HEK293 (cell line): ENCODE data around the gene AMER2.

ENCODE experiments used
- CTCF ChIA-PET: fragments of 350-600 bp; formaldehyde crosslinking; extraction: SDS; loops from one replicate; lab custom pipeline; 2021; ENCODE audit warnings: antibody characterized with exemption; lab: Yijun Ruan, JAX
- POLR2A ChIA-PET: fragments of 300-600 bp; formaldehyde crosslinking; extraction: SDS; loops from one replicate; lab custom pipeline; 2020; ENCODE audit warnings: antibody characterized with exemption, inconsistent platforms; lab: Yijun Ruan, JAX
- H3K27ac ChIP-seq: fragments of 200-500 bp; sonication (Bioruptor generic); 2 replicates; pipeline ENCODE4 v1.5.1; 2014; ENCODE audit warnings: low read depth, low read length, control low read depth, inconsistent platforms; ENCODE audit errors: extremely low read depth
- H3K36me3 ChIP-seq, 2 experiments: fragments of 200-500 bp in 1 of 2; sonication (Bioruptor generic) in 1 of 2; 1 replicate in 1 of 2; 2 replicates in 1 of 2; pipeline ENCODE4 v1.5.1; 2014 to 2017; ENCODE audit warnings: inconsistent platforms in 2 of 2, low read length in 2 of 2; ENCODE audit not compliant: control insufficient read depth in 2 of 2, insufficient read depth in 1 of 2
- H3K4me1 ChIP-seq: fragments of 200-500 bp; sonication (Bioruptor generic); 2 replicates; pipeline ENCODE4 v1.5.1; 2014; ENCODE audit warnings: mild to moderate bottlenecking, low read length, inconsistent platforms; ENCODE audit not compliant: control insufficient read depth, insufficient read depth
- H3K4me3 ChIP-seq: 2 replicates; pipeline ENCODE4 v1.5.1; 2011; ENCODE audit warnings: low read depth, mild to moderate bottlenecking, control low read depth, low read length, moderate library complexity
- H3K9me3 ChIP-seq: fragments of 200-500 bp; sonication (Bioruptor generic); 2 replicates; pipeline ENCODE4 v1.5.1; 2014; ENCODE audit warnings: low read depth, low read length, inconsistent platforms; ENCODE audit not compliant: control insufficient read depth, insufficient read depth
- FEZF1 ChIP-seq: fragments of 450-650 bp; formaldehyde crosslinking; IDR thresholded peaks from 2 replicates; pipeline ENCODE4 v1.5.1; 2016; ENCODE audit warnings: missing biosample characterization, missing genetic modification characterization
- GLIS1 ChIP-seq: fragments of 450-650 bp; formaldehyde crosslinking; IDR thresholded peaks from 2 replicates; pipeline ENCODE4 v1.5.1; 2016; ENCODE audit warnings: missing biosample characterization, missing genetic modification characterization
- HOXA7 ChIP-seq: sonication (generic); formaldehyde crosslinking; IDR thresholded peaks from 2 replicates; pipeline ENCODE4 v1.8.1; 2022; ENCODE audit warnings: missing genetic modification reagents, borderline replicate concordance
- HOXD13 ChIP-seq: sonication (generic); formaldehyde crosslinking; IDR thresholded peaks from 2 replicates; pipeline ENCODE4 v1.8.0; 2022; ENCODE audit warnings: missing genetic modification reagents, borderline replicate concordance
- SETDB1 ChIP-seq: IDR thresholded peaks from one replicate; pipeline ENCODE4 v1.6.1; 2017; ENCODE audit warnings: mild to moderate bottlenecking, low read length, moderate library complexity, mixed read lengths; ENCODE audit not compliant: insufficient read length
- ZBTB10 ChIP-seq: fragments of 450-650 bp; formaldehyde crosslinking; IDR thresholded peaks from 2 replicates; pipeline ENCODE4 v1.5.1; 2016; ENCODE audit warnings: missing biosample characterization, missing genetic modification characterization
- ZBTB21 ChIP-seq: fragments of 450-650 bp; formaldehyde crosslinking; IDR thresholded peaks from 2 replicates; pipeline ENCODE4 v1.5.1; 2017; ENCODE audit warnings: missing biosample characterization, missing genetic modification characterization
- ZFP41 ChIP-seq: fragments of 450-650 bp; formaldehyde crosslinking; IDR thresholded peaks from 2 replicates; pipeline ENCODE4 v1.5.1; 2016; ENCODE audit warnings: missing biosample characterization, missing genetic modification characterization, borderline replicate concordance
- ZNF132 ChIP-seq: fragments of 450-650 bp; formaldehyde crosslinking; IDR thresholded peaks from 2 replicates; pipeline ENCODE4 v1.5.1; 2017; ENCODE audit warnings: missing biosample characterization, missing genetic modification characterization, borderline replicate concordance
- ZNF157 ChIP-seq: fragments of 450-650 bp; formaldehyde crosslinking; IDR thresholded peaks from 2 replicates; pipeline ENCODE4 v1.5.1; 2016; ENCODE audit warnings: missing biosample characterization, missing genetic modification characterization
- ZNF324 ChIP-seq: fragments of 450-650 bp; formaldehyde crosslinking; IDR thresholded peaks from 2 replicates; pipeline ENCODE4 v1.5.1; 2016; ENCODE audit warnings: missing biosample characterization, missing genetic modification characterization
- ZNF354C ChIP-seq: fragments of 450-650 bp; formaldehyde crosslinking; IDR thresholded peaks from 2 replicates; pipeline ENCODE4 v1.5.1; 2016; ENCODE audit warnings: missing biosample characterization, missing genetic modification characterization, low read depth, borderline replicate concordance
- ZNF366 ChIP-seq: fragments of 450-650 bp; formaldehyde crosslinking; conservative IDR thresholded peaks from 2 replicates; pipeline ENCODE4 v1.5.1; 2016; ENCODE audit warnings: missing biosample characterization, missing genetic modification characterization
- ZNF391 ChIP-seq: fragments of 450-650 bp; formaldehyde crosslinking; IDR thresholded peaks from 2 replicates; pipeline ENCODE4 v1.5.1; 2016; ENCODE audit warnings: low read depth, missing biosample characterization, missing genetic modification characterization, borderline replicate concordance
- ZNF416 ChIP-seq: fragments of 450-650 bp; formaldehyde crosslinking; IDR thresholded peaks from 2 replicates; pipeline ENCODE4 v1.5.1; 2016; ENCODE audit warnings: missing biosample characterization, missing genetic modification characterization
- ZNF433 ChIP-seq: fragments of 450-650 bp; formaldehyde crosslinking; IDR thresholded peaks from 2 replicates; pipeline ENCODE4 v1.5.1; 2016; ENCODE audit warnings: missing biosample characterization, missing genetic modification characterization, low read depth
- ZNF624 ChIP-seq: fragments of 450-650 bp; formaldehyde crosslinking; IDR thresholded peaks from 2 replicates; pipeline ENCODE4 v1.5.1; 2017; ENCODE audit warnings: missing biosample characterization, missing genetic modification characterization
- ZNF629 ChIP-seq: fragments of 450-650 bp; formaldehyde crosslinking; IDR thresholded peaks from 2 replicates; pipeline ENCODE4 v1.5.1; 2017; ENCODE audit warnings: missing biosample characterization, missing genetic modification characterization
- ZNF677 ChIP-seq: fragments of 450-650 bp; IDR thresholded peaks from 2 replicates; pipeline ENCODE4 v1.5.0; 2018; ENCODE audit warnings: missing biosample characterization, mild to moderate bottlenecking, missing genetic modification characterization, moderate library complexity
- ZNF76 ChIP-seq: fragments of 450-650 bp; formaldehyde crosslinking; IDR thresholded peaks from 2 replicates; pipeline ENCODE4; 2016; ENCODE audit warnings: low read depth, missing biosample characterization, missing genetic modification characterization, borderline replicate concordance
- ZSCAN5A ChIP-seq: fragments of 450-650 bp; formaldehyde crosslinking; IDR thresholded peaks from 2 replicates; pipeline ENCODE4 v1.5.1; 2016; ENCODE audit warnings: missing biosample characterization, missing genetic modification characterization

AMER2 gene

GRCh38 chr13:25217023-25217885, 45.2 kb upstream of the AMER2 start:
- Histone ChIP-seq H3K9me3 (no peaks in the 10 kb centered on the region), H3K27ac (no peak overlapping the region), H3K4me3 (no peak overlapping the region), H3K4me1 (no peaks in the 10 kb centered on the region), H3K36me3 (no peaks in the 10 kb centered on the region)
- POLR2A ChIA-PET: no interaction called here
- CTCF ChIA-PET: no interaction called here
- TF ChIP-seq ZBTB21: peak; percentile 49; the same call in 1 of the 2 replicates
- no peak for TF ChIP-seq ZNF366 (tag by site-specific recombination)
- TF ChIP-seq ZNF629 (tag by site-specific recombination): peak; percentile 71

GRCh38 chr13:25215253-25215575, 43.1 kb upstream of the AMER2 start:
- Histone ChIP-seq H3K36me3 (no peaks in the 10 kb centered on the region), H3K27ac (no peak overlapping the region), H3K4me3 (no peak overlapping the region), H3K4me1 (no peaks in the 10 kb centered on the region)
- CTCF ChIA-PET: interaction anchor here (1.5 kb wide), 1 partner anchor 161 kb away, joined by 5 read pairs; no protein-coding TSS in a partner anchor
- TF ChIP-seq SETDB1: no peak
- TF ChIP-seq ZNF76 (tag by site-specific recombination): no peak
- no peak for TF ChIP-seq ZFP41
- TF ChIP-seq ZNF354C (tag by site-specific recombination): no peak
- TF ChIP-seq ZNF677: no peak
- no peak for TF ChIP-seq ZNF391 (tag by site-specific recombination)
- no peak for TF ChIP-seq ZBTB10
- TF ChIP-seq, all 188 proteins: peak for 0
- H3K9me3 ChIP-seq: no peaks in the 10 kb centered on the region
- POLR2A ChIA-PET: no interaction called here

- no peak overlapping the region for H3K4me3 ChIP-seq
- no peaks in the 10 kb centered on the region for H3K36me3 ChIP-seq
- no peaks in the 10 kb centered on the region for H3K4me1 ChIP-seq
- CTCF ChIA-PET: interaction anchor here (0.6 kb wide), 1 partner anchor 82 kb away, joined by 3 read pairs; no protein-coding TSS in a partner anchor
- POLR2A ChIA-PET: no interaction called here
- H3K27ac ChIP-seq: no peak overlapping the region
- TF ChIP-seq ZNF624 (tag by site-specific recombination) (no peak), FEZF1 (0 out of 2 replicates have a peak, but pooled peaks have one; percentile 11)
- no peaks in the 10 kb centered on the region for H3K9me3 ChIP-seq
Observed at GRCh38 chr13:25214491-25215252, 42.6 kb upstream of the AMER2 start.

GRCh38 chr13:25213715-25214114, 41.6 kb upstream of the AMER2 start:
- ChIA-PET CTCF (no interaction called here), POLR2A (interaction anchor here (0.6 kb wide), 1 partner anchor 59 kb away, joined by 3 read pairs; no protein-coding TSS in a partner anchor)
- H3K27ac ChIP-seq: no peak overlapping the region
- no peak overlapping the region for H3K4me3 ChIP-seq
- H3K9me3 ChIP-seq: no peaks in the 10 kb centered on the region
- no peaks in the 10 kb centered on the region for H3K4me1 ChIP-seq
- no peaks in the 10 kb centered on the region for H3K36me3 ChIP-seq
- TF ChIP-seq ZSCAN5A (tag by site-specific recombination) (no peak), HOXD13 (CRISPR knock-in tag) (no peak), ZNF433 (tag by site-specific recombination) (no peak), ZNF132 (no peak), ZNF416 (tag by site-specific recombination) (no peak), ZNF324 (tag by site-specific recombination) (no peak), ZNF157 (tag by site-specific recombination) (no peak), GLIS1 (tag by site-specific recombination) (no peak), HOXA7 (no peak)
